Peyer's patch (tissue), 4 donors: ENCODE measurements around the gene RAB38. TPM values are rescaled to one million over a fixed set of nuclear protein-coding genes. Genes with fewer than 3 reads are reported as not detected.

ENCODE experiments used
- DNase-seq, 3 donors: peaks; one replicate each; pipeline ENCODE4 v3.0.0-alpha.2; 2017 to 2019
- H3K27ac ChIP-seq, 4 donors: fragments of 200-600 bp; sonication (generic); one replicate each; pipeline ENCODE4 v1.5.1; 2016 to 2019
- H3K27me3 ChIP-seq, 2 donors: fragments of 200-600 bp; sonication (generic); one replicate each; pipeline ENCODE4 v1.5.1; 2019
- H3K36me3 ChIP-seq, 3 donors: fragments of 200-600 bp; sonication (generic); one replicate each; pipeline ENCODE4 v1.5.1; 2016 to 2019
- H3K4me1 ChIP-seq, 4 donors: fragments of 200-600 bp; sonication (generic); one replicate each; pipeline ENCODE4 v1.5.1; 2016 to 2019
- H3K4me3 ChIP-seq, 4 donors: fragments of 200-600 bp; sonication (generic); 1 replicate in 3 of 4; 2 replicates in 1 of 4; pipeline ENCODE4 v1.5.1; 2016 to 2019; ENCODE audit warnings: mild to moderate bottlenecking in 1 of 4
- H3K9me3 ChIP-seq, 4 donors: fragments of 200-600 bp; sonication (generic); one replicate each; pipeline ENCODE4 v1.5.1; 2016 to 2019; ENCODE audit warnings: mild to moderate bottlenecking in 1 of 4
- CTCF ChIP-seq, 6 experiments: fragments of 450-650 bp in 4 of 6; fragments of 200-600 bp in 2 of 6; sonication (generic) in 1 of 6; IDR thresholded peaks; one replicate each; pipeline ENCODE4 v1.5.1; 2017 to 2019; ENCODE audit warnings: antibody characterized with exemption in 6 of 6, mild to moderate bottlenecking in 3 of 6, moderate library complexity in 1 of 6
- POLR2A ChIP-seq, 2 donors: fragments of 450-650 bp; IDR thresholded peaks; one replicate each; pipeline ENCODE4 v1.5.1; 2017; ENCODE audit warnings: antibody characterized with exemption in 2 of 2, mild to moderate bottlenecking in 2 of 2, moderate library complexity in 2 of 2
- total RNA-seq, 4 donors: library from RNA; depleted of rRNA; stranded (reverse); fragments of >200 nt; gene quantifications; one replicate each; pipeline ENCODE4 v1.1.0, GENCODE V29; 2016

RAB38 gene
- 1 to 10 TPM in 3 of 4 donors, not detected in 1; 3.7 to 6.6 (median 6.3) TPM for total RNA-seq

- H3K36me3 ChIP-seq: no peaks in the 10 kb centered on the region
- peak in 2 of 3 donors; percentile 77 to 81 for DNase-seq
- TF ChIP-seq POLR2A (IDR thresholded peaks at IDR 0.05) (no peak), CTCF (IDR thresholded peaks at IDR 0.05) (no peak)
Measured at GRCh38 chr11:88174709-88175568, at the start of gene RAB38. Gene RAB38 (minus strand): TSS chr11:88175443. CDS start chr11:88175384, 59 bp downstream.

GRCh38 chr11:88213406-88213805 lies 38.2 kb upstream of the RAB38 start:
- H3K27me3 ChIP-seq: no peaks in the 10 kb centered on the region
- no peak overlapping the region for H3K27ac ChIP-seq
- no peaks in the 10 kb centered on the region for H3K36me3 ChIP-seq
- DNase-seq: no peak
- no peaks in the 10 kb centered on the region for H3K9me3 ChIP-seq
- no peaks in the 10 kb centered on the region for H3K4me1 ChIP-seq
- no peak overlapping the region for H3K4me3 ChIP-seq
- TF ChIP-seq CTCF (IDR thresholded peaks at IDR 0.05) (no peak), POLR2A (IDR thresholded peaks at IDR 0.05) (no peak)

More at GRCh38 chr11:88174709-88175568, at the start of gene RAB38:
- Histone ChIP-seq H3K27ac (peak within 1 kb of the TSS in 2 of 4 donors; percentile 48 to 67), H3K27me3 (no peaks in the 10 kb centered on the region), H3K4me3 (peak within 1 kb of the TSS; percentile 26 to 55 (median 42)), H3K9me3 (no peaks in the 10 kb centered on the region), H3K4me1 (peaks cover 0 to 7% (median 6%) of the 10 kb centered on the region in 4 donors)

DNA sequence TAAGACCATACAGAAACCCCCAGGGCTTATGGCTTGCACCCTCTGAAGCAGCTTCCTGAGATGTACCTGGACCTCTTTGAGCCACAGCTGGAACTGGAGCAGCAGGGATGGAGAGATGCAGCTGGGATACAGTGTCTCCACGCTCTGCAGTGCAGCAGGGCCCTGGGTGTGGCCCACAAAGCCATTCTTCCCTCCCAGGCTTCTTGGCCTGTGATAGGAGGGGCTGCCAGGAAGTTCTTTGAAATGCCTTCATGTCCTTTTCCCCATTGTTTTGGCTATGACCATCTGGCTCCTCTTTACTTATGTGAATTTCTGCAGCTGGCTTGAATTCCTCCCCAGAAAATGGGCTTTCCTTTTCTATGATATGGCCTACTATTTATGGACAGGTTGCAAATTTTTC lies 37.1 kb upstream of the RAB38 start:
- H3K36me3 ChIP-seq: no peaks in the 10 kb centered on the region
- H3K4me1 ChIP-seq: no peaks in the 10 kb centered on the region
- no peaks in the 10 kb centered on the region for H3K27me3 ChIP-seq
- H3K4me3 ChIP-seq: no peak overlapping the region
- H3K27ac ChIP-seq: no peak overlapping the region
- no peaks in the 10 kb centered on the region for H3K9me3 ChIP-seq
- TF ChIP-seq POLR2A (IDR thresholded peaks at IDR 0.05) (no peak), CTCF (IDR thresholded peaks at IDR 0.05) (no peak)
- no peak for DNase-seq

DNA sequence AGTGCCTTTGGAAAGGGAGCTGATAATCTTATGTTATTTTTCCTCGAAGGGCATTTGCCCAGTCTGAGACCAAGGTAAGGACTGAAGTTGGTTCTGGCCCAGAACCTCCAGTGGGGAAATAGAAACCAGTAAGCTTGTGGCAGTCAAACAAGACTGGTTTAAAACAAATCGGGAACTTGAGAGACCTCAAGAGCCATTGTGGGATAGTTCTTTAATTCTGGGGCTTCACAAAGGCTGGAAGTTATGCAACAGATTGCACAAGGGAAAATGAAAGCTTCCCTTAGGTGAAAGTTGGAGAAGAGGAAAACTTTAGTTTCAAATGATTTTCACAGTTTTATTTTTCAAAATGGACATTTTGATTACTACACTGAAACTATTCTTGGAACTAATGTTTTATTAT lies 33.5 kb upstream of the RAB38 start:
- no peaks in the 10 kb centered on the region for H3K36me3 ChIP-seq
- no peaks in the 10 kb centered on the region for H3K27me3 ChIP-seq
- no peak overlapping the region for H3K4me3 ChIP-seq
- H3K9me3 ChIP-seq: no peaks in the 10 kb centered on the region
- H3K27ac ChIP-seq: no peak overlapping the region
- TF ChIP-seq CTCF (IDR thresholded peaks at IDR 0.05) (no peak), POLR2A (IDR thresholded peaks at IDR 0.05) (no peak)
- no peaks in the 10 kb centered on the region for H3K4me1 ChIP-seq
- no peak for DNase-seq

- no peaks in the 10 kb centered on the region for H3K4me1 ChIP-seq
- DNase-seq: no peak
- no peak overlapping the region for H3K4me3 ChIP-seq
- no peak for TF ChIP-seq CTCF (IDR thresholded peaks at IDR 0.05)
- no peaks in the 10 kb centered on the region for H3K36me3 ChIP-seq
- H3K27me3 ChIP-seq: no peaks in the 10 kb centered on the region
- no peaks in the 10 kb centered on the region for H3K9me3 ChIP-seq
- H3K27ac ChIP-seq: no peak overlapping the region
Measured at GRCh38 chr11:88206751-88207150, 31.5 kb upstream of the RAB38 start.
